Psoas muscle (tissue), 8 donors: ENCODE measurements around the gene RRBP1. TPM values are rescaled to one million over a fixed set of nuclear protein-coding genes. Genes with fewer than 3 reads are reported as not detected.

Experiments
- ATAC-seq, 4 donors: fragments of 200-7000 bp; cut with Tn5 transposase; one replicate each; pipeline ENCODE4 v1.9.1; 2020; ENCODE audit warnings: moderate library complexity in 3 of 4, mild to moderate bottlenecking in 2 of 4
- DNase-seq, 2 donors: peaks; one replicate each; pipeline ENCODE4 v3.0.0-alpha.2; 2020
- H3K27ac ChIP-seq: fragments of 200-600 bp; one replicate; pipeline ENCODE4 v1.8.0; 2022
- H3K27me3 ChIP-seq, 3 donors: fragments of 200-600 bp in 1 of 3; one replicate each; pipeline versions ENCODE4 v1.6.1 to v1.8.0; 2013 to 2022; ENCODE audit warnings: low read length in 2 of 3, mild to moderate bottlenecking in 2 of 3, moderate library complexity in 1 of 3; ENCODE audit not compliant: insufficient read depth in 3 of 3
- H3K36me3 ChIP-seq, 2 donors: fragments of 200-600 bp in 1 of 2; one replicate each; pipeline versions ENCODE4 v1.6.1 to v1.8.0; 2013 to 2022; ENCODE audit warnings: low read depth in 1 of 2, mild to moderate bottlenecking in 1 of 2, moderate library complexity in 1 of 2; ENCODE audit not compliant: insufficient read depth in 1 of 2
- H3K4me1 ChIP-seq: fragments of 200-600 bp; one replicate; pipeline ENCODE4 v1.8.0; 2022
- H3K4me3 ChIP-seq: fragments of 200-600 bp; one replicate; pipeline ENCODE4 v1.8.0; 2022; ENCODE audit warnings: mild to moderate bottlenecking
- H3K9me3 ChIP-seq: fragments of 200-600 bp; one replicate; pipeline ENCODE4 v1.8.0; 2022
- WGBS, 3 donors: extraction: QIAGEN DNeasy Blood & Tissue Kit; methylation state at CpG; one replicate each; pipeline versions ENCODE4 v1.1.6 to v1.1.7; 2013; 5-methylcytosine and 5-hydroxymethylcytosine counted together
- intact Hi-C, 2 donors: fragments of 100-400 bp; cut with DNase I; formaldehyde crosslinking; loops; one replicate each; pipeline versions ENCODE4 v1.11.0 to v1.14.2; 2022
- polyA plus RNA-seq, 3 donors: library from polyadenylated mRNA; stranded (reverse); fragments of 200-250 nt; gene quantifications; one replicate each; pipeline ENCODE4 v1.2.3, GENCODE V29; 2013
- total RNA-seq, 4 donors: library from RNA; stranded (reverse); fragmentation: NEBNext Ultra II Directional in 2 of 4; extraction: Animal tissue kit (Norgen Biotek cat#: 25700) in 2 of 4; gene quantifications; one replicate each; pipeline versions ENCODE4 v1.2.1 to v1.2.4, GENCODE V29; 2021 to 2023
- TF ChIP-seq, protein P1 (sequence below): fragments of 200-600 bp; IDR thresholded peaks from one replicate; pipeline ENCODE4 v1.8.0; 2022; ENCODE audit warnings: antibody characterized with exemption
- donor health status: healthy with polysubstance abuse.
- donor health status: DM: no; HTN: no; CAD: no; lungs with moderate emphysema.
- donor health status: Bipolar disorder and iron deficiency.
- donor health status: healthy.
- donor health status: DM: yes; HTN: yes; CAD: no.
- donor health status: DM: no; HTN: no; CAD: no.
- donor health status: DM: no; HTN: no; CAD: no.
- donor health status: DM: yes; HTN: yes; CAD: no.

RRBP1 gene
- total and polyA plus RNA-seq, 7 donors = 14.2 to 40.8 (median 21.8) TPM

DNA sequence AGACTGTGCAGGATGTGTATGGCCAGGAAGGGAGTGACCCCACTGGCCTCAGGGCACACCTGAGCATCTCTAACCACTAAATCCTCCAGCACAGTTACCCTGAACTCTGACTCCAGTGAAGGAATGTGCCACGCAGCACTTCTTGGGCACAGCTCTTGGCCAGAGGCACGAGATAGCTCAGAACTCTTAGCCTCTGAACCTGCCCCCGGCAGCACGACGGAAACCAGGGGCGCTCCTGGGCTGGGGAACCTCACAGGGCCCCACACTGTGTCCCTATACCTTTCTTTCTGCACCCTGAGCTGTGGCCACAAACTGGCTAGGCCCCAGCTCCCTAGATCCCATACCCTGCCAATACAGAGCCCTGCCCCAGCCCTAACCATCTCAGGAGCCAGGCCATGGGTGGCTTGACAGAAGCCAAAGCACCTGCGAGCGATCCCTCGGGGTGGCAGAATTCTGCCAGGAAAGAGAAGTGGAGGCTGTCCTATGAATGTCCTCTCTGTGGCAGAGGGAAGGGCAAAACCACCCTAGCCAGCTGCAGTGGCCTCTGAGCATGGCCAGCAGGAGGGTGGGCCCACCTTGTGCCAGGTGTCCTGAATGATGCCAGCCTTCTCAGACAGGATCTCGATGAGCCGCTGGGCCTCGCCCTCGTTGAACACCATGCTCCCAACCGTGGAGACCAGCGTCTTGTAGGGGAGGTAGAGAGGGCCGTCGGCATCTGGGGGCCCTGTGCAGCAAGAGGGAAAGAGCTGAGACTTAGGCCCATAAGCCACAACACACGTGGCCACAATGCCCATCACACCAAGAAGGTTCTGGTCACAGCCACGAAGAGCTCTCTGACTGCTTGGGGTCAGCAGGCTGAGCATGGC is 39.4 kb downstream of the RRBP1 start:
- DNase-seq (no peak), ATAC-seq (peak in 3 of 4 donors; percentile 22 to 36 (median 30))
- Histone ChIP-seq H3K4me3 (no peak overlapping the region), H3K9me3 (no peaks in the 10 kb centered on the region), H3K36me3 (peaks cover 0 to 33% of the 10 kb centered on the region in 2 donors), H3K4me1 (peaks cover 63% of the 10 kb centered on the region), H3K27me3 (no peaks in the 10 kb centered on the region), H3K27ac (peak overlapping the region; percentile 46)
- intact Hi-C loops = no loop called here
- TF ChIP-seq, protein P1, sequence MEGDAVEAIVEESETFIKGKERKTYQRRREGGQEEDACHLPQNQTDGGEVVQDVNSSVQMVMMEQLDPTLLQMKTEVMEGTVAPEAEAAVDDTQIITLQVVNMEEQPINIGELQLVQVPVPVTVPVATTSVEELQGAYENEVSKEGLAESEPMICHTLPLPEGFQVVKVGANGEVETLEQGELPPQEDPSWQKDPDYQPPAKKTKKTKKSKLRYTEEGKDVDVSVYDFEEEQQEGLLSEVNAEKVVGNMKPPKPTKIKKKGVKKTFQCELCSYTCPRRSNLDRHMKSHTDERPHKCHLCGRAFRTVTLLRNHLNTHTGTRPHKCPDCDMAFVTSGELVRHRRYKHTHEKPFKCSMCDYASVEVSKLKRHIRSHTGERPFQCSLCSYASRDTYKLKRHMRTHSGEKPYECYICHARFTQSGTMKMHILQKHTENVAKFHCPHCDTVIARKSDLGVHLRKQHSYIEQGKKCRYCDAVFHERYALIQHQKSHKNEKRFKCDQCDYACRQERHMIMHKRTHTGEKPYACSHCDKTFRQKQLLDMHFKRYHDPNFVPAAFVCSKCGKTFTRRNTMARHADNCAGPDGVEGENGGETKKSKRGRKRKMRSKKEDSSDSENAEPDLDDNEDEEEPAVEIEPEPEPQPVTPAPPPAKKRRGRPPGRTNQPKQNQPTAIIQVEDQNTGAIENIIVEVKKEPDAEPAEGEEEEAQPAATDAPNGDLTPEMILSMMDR = no peak
- 47 to 58% (median 55%) methylated on average over 19 of the region's 19 CpGs for WGBS, 3 donors

GRCh38 chr20:17641993-17642392 is 40.0 kb downstream of the RRBP1 start:
- peaks cover 57% of the 10 kb centered on the region for H3K4me1 ChIP-seq
- ATAC-seq (peak in 3 of 4 donors; percentile 58 to 72 (median 63)), DNase-seq (peak; percentile 2 to 64)
- H3K36me3 ChIP-seq = peaks cover 0 to 33% of the 10 kb centered on the region in 2 donors
- H3K9me3 ChIP-seq = no peaks in the 10 kb centered on the region
- WGBS, 3 donors = 25 to 47% (median 32%) methylated on average over 11 of the region's 11 CpGs
- TF ChIP-seq, protein P1 = no peak
- H3K27me3 ChIP-seq = no peaks in the 10 kb centered on the region
- intact Hi-C loops = no loop called here
- peak overlapping the region; percentile 46 for H3K27ac ChIP-seq
- no peak overlapping the region for H3K4me3 ChIP-seq

DNA sequence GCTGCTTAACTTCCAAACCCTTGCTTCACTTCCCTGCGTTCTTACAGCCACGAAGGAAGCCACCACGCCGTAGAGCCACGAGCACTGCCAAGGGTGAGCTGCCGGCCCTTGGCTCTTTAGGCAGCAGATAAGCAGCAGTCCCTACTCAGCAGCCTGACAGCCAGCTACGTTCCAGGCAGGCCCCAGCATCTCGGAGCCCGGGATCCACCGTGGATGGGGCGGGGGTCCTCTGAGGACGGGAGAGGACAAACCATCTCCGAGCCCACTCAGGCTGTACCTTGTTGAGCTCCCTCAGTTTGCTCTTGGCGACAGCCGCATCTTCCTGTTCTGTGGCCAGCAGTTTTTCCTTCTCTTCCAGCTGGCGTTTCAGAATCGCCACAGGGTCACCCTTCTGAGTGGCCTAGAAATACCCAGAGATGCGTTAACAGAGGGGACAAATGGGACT is 40.5 kb downstream of the RRBP1 start:
- Histone ChIP-seq H3K9me3 (no peaks in the 10 kb centered on the region), H3K4me3 (no peak overlapping the region), H3K27ac (peak overlapping the region; percentile 36), H3K36me3 (peaks cover 0 to 33% of the 10 kb centered on the region in 2 donors), H3K27me3 (no peaks in the 10 kb centered on the region), H3K4me1 (peaks cover 52% of the 10 kb centered on the region)
- 33 to 51% (median 41%) methylated on average over 18 of the region's 18 CpGs for WGBS, 3 donors
- no peak for DNase-seq
- TF ChIP-seq, protein P1 = no peak
- ATAC-seq = no peak
- intact Hi-C loops = no loop called here

DNA sequence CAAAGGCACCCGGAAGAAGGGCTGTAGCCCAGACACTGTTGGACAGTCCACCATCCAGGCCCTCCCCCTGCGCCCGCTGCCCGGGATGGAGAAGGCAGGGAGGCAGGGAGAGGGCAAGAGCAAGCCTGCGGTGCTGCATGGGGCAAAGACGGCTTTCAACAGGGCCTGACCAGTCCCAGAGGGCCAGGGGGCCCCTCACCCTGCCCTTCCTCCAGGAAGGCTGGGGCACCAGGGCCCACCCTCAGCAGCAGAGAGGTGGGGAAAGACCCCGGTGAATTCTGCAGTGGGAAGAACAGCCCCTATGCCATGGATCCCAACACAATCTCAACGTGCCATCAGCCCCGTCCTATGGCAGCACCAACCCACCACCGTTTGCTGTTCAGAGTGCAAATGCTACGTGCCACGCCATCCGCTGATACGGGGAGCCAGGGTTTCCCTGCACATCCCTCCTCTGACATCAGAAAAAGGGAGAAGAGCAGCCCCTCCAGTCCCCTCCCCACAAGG is 41.1 kb downstream of the RRBP1 start:
- TF ChIP-seq, protein P1 = no peak
- peaks cover 0 to 38% of the 10 kb centered on the region in 2 donors for H3K36me3 ChIP-seq
- no peaks in the 10 kb centered on the region for H3K27me3 ChIP-seq
- ATAC-seq (no peak), DNase-seq (no peak)
- WGBS, 3 donors = 86 to 94% (median 89%) methylated on average over 14 of the region's 14 CpGs
- H3K9me3 ChIP-seq = no peaks in the 10 kb centered on the region
- intact Hi-C loops = no loop called here
- no peak overlapping the region for H3K27ac ChIP-seq
- H3K4me1 ChIP-seq = peaks cover 50% of the 10 kb centered on the region
- H3K4me3 ChIP-seq = no peak overlapping the region
